Brain microvascular endothelial cell (primary cell): ENCODE results near the gene RRP1B.

ENCODE experiments used
- DNase-seq: peaks from one replicate; pipeline ENCODE4 v3.0.0-alpha.2; 2020
- H3K27ac ChIP-seq: fragments of 250-450 bp; sonication (Bioruptor Pico); 2 replicates; pipeline ENCODE4 v1.5.1; 2020; ENCODE audit warnings: mild to moderate bottlenecking, moderate library complexity
- H3K27me3 ChIP-seq: fragments of 250-450 bp; sonication (Bioruptor Pico); replicated peaks from 2 replicates; pipeline ENCODE4 v1.5.1; 2020; ENCODE audit warnings: mild to moderate bottlenecking
- H3K36me3 ChIP-seq: fragments of 250-450 bp; sonication (Bioruptor Pico); replicated peaks from 2 replicates; pipeline ENCODE4 v1.5.1; 2020; ENCODE audit warnings: mild to moderate bottlenecking
- H3K4me3 ChIP-seq: 2 replicates; pipeline ENCODE4 v1.5.1; 2011; ENCODE audit warnings: low read depth, mild to moderate bottlenecking, control low read depth, low read length, moderate library complexity
- in situ Hi-C: cut with HindIII; loops from 2 replicates; pipeline ENCODE4 v1.10.0; 2017; ENCODE audit warnings: low sequenced_read_pairs, low pct_ligation_motif_present
- TF ChIP-seq, protein P1 (sequence below): IDR thresholded peaks from 2 replicates; pipeline ENCODE4 v1.5.1; 2011; ENCODE audit warnings: low read depth, mild to moderate bottlenecking, moderate library complexity, low read length, control low read depth, inconsistent platforms; ENCODE audit errors: missing control alignments

Gene RRP1B

DNA sequence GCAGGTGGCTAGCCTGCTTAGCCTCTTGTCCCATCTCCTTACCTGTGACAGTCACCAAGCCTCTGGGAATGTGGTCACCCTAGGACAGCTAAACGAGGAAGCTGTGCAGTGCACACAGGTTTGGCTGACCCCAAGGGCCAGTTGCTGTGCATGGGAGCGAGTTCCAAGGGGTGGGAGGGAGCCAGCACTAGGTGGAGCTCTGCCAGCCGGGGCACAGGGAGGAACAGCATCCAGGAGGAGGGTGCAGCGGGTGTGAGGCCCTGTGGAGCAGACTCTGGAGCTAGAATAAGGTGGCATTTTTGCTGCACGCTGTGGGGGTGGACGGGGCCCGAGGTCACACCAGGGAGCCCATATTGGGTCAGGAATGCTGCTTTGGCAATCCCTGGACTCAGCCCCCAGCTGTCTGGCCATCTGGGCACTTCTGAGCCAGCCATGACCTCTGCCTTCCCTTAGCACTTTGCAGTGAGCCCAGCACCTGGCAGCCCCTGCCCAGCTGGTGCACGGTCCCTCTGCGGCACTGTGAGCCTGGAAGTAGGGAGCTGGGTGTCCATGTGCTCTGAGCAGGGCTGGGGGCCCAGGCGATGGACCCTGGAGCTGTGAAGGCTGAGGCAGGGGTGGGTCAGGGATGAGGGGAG lies 68.3 kb downstream of the RRP1B start:
- Histone ChIP-seq H3K27ac (peak overlapping the region; percentile 78), H3K36me3 (no peaks in the 10 kb centered on the region), H3K27me3 (no peaks in the 10 kb centered on the region), H3K4me3 (no peak overlapping the region)
- no peak for DNase-seq
- in situ Hi-C loops = no loop called here
- TF ChIP-seq, protein P1, sequence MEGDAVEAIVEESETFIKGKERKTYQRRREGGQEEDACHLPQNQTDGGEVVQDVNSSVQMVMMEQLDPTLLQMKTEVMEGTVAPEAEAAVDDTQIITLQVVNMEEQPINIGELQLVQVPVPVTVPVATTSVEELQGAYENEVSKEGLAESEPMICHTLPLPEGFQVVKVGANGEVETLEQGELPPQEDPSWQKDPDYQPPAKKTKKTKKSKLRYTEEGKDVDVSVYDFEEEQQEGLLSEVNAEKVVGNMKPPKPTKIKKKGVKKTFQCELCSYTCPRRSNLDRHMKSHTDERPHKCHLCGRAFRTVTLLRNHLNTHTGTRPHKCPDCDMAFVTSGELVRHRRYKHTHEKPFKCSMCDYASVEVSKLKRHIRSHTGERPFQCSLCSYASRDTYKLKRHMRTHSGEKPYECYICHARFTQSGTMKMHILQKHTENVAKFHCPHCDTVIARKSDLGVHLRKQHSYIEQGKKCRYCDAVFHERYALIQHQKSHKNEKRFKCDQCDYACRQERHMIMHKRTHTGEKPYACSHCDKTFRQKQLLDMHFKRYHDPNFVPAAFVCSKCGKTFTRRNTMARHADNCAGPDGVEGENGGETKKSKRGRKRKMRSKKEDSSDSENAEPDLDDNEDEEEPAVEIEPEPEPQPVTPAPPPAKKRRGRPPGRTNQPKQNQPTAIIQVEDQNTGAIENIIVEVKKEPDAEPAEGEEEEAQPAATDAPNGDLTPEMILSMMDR = peak; percentile 46

GRCh38 chr21:43728154-43728466 lies 68.8 kb downstream of the RRP1B start:
- in situ Hi-C loops = no loop called here
- peak overlapping the region; percentile 78 for H3K27ac ChIP-seq
- TF ChIP-seq, protein P1 = no peak
- H3K4me3 ChIP-seq = no peak overlapping the region
- H3K27me3 ChIP-seq = no peaks in the 10 kb centered on the region
- H3K36me3 ChIP-seq = no peaks in the 10 kb centered on the region
- DNase-seq = no peak

DNA sequence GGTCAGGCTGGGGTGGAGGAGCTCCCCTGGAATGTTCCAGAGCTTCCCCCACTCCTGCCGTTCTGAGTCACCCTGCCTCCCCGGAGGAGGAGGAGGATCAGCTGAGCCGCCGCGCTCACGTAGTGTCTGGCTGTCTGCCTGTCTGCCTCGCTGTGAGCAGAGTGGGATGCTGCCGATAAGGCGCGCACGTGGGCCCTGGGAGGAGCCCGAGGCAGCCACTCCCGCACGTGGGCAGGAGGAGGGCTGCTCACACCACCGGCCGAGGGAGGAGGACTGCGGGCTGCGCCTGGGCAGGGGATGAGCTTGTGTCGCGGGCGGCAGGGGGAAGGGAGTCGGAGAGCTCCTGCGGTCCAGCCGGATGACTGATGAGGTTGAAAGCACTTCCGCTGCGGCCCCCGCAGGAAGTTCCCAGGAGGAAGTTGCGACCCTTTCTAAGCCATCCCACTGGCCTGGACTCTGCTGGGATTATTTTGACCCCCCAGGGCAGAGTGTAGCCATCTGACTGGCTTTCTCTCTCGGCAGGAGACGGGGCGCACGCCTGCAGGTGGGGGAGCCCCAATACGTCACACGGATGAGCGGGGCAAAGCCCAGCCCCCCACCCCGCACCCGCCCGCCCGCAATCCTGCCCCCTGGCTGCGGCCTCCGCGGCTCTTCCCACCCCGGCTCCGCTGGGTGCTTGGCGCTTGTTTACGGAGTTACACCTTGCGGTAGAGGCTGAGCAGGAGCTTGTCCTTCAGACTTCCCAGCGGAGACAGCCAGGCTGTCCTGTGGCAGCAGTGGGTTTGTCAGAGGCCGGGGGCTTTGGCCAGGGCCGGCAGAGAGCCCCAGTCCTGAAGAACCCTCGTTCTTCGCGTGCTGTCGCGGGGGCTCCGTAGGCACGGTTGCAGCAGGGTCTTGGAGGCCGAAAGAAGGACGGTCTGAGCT lies 69.4 kb downstream of the RRP1B start:
- in situ Hi-C loops = no loop called here
- TF ChIP-seq, protein P1 = peak; percentile 51
- Histone ChIP-seq H3K4me3 (peak overlapping the region; percentile 58), H3K27ac (peak overlapping the region; percentile 78), H3K27me3 (no peaks in the 10 kb centered on the region), H3K36me3 (no peaks in the 10 kb centered on the region)
- peak; percentile 99 for DNase-seq

- DNase-seq = no peak
- Histone ChIP-seq H3K4me3 (no peak overlapping the region), H3K36me3 (peaks cover 11% of the 10 kb centered on the region), H3K27me3 (no peaks in the 10 kb centered on the region), H3K27ac (no peak overlapping the region)
- in situ Hi-C loops = no loop called here
- TF ChIP-seq, protein P1 = no peak
Measured at GRCh38 chr21:43731476-43731875, 72.1 kb downstream of the RRP1B start.

DNA sequence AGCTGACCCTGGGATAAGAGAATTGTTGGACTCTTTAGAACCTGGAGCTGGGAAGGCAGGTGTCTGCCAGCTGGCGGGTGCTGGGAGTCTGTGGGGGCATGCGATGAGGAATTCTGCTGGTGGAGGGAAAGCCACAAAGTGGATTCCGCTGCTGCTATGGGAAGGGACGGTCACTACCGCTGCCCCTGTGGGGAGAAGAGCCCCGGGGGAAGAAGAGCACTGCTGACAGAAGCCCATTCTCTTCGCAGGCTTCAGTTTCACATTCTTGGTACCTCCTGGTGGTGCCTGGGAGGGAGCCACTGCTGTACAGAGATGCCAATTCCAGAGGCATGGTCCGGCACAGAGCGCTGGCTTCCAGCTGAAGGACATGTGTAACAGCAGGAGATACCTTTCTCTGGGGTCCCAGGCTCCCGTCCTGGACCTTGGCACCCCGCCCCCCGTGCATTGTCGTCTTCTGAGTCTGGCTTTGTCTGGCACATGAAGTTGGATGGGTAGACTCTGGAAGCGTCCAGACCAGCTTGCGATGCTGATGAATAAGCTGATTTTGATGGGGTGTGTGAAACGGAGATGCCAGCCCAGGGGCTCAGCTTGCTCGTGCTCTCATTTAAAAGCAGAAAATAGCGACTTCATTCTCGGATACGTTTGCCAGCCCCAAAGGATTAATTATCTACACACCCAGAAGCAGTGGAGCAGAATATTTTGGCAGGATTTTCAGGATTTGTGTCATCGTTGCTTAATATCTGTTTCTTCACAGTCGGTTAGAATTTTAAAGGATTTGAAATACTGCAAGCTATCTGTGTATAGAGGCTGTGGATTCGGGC lies 72.7 kb downstream of the RRP1B start:
- no peak overlapping the region for H3K27ac ChIP-seq
- H3K36me3 ChIP-seq = peaks cover 11% of the 10 kb centered on the region
- no peak overlapping the region for H3K4me3 ChIP-seq
- TF ChIP-seq, protein P1 = no peak
- DNase-seq = no peak
- no peaks in the 10 kb centered on the region for H3K27me3 ChIP-seq
- in situ Hi-C loops = no loop called here
